GM18907 (cell line): ENCODE measurements around the gene AKIRIN2.
"Not testable (repeated sequence)": the region's sequence is repeated elsewhere in the genome, so short reads cannot be mapped to it uniquely, and the experiment has no call there.

Experiments used
- ATAC-seq: cut with Tn5 transposase; IDR thresholded peaks from one replicate; pipeline ENCODE4 v1.9.1; 2021; ENCODE audit warnings: mild to moderate bottlenecking, moderate library complexity; ENCODE audit not compliant: unreplicated experiment

AKIRIN2 gene

DNA sequence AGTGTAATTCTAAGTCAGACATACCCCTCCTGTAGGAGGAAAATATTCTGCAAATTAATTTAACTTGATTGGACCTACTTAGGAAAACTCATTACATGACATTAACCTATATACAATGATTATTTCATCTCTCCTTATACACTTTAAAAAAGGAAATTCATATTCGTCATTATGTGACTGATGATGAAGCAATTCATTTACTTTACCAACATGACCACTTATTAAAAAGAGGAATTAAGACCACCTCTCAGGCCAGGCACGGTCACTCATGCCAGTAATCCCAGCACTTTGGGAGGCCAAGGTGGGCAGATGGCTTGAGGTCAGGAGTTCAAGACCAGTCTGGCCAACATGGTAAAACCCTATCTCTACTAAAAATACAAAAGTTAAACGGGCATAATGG lies 11.6 kb downstream of the AKIRIN2 start:
- ATAC-seq = no peak

DNA sequence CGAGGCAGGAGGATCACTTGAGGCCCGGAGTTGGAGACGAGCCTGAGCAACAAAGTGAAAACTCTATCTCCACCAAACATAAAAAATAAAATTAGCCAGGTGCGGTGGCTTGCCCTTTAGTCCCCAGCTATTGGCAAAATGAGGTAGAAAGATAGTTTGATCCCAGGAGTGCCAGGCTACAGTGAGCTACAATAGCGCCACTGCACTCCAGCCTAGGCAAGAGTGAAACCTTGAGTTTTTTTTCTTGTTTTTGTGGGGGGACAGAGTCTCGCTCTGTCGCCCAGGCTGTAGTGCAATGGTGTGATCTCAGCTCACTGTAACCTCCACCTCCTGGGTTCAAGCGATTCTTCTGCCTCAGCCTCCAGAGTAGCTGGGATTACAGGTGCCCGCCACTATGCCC lies 14.1 kb downstream of the AKIRIN2 start:
- not testable (repeated sequence) for ATAC-seq

- ATAC-seq = no peak
Measured at GRCh38 chr6:87687296-87687695, 14.7 kb downstream of the AKIRIN2 start.

DNA sequence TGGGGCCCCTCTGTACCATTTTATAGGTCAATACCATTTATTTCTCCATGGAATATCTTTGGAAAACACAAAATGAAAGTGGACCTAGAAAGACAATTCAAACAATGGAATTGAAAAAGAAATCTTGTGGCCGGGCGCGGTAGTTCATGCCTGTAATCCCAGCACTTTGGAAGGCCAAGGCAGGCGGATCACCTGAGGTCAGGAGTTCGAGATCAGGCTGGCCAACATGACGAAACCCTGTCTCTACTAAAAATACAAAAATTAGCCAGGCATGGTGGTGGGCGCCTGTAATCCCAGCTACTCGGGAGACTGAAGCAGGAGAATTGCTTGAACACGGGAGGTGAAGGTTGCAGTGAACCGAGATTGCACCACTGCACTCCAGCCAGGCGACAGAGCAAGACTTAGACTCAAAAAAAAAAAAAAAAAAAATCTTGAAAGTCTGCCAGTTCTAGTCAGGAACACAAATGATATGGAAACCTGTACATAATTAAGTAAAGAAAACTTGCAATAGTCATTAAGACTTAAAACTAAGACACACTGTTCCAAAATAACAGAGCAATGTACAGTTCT lies 15.3 kb downstream of the AKIRIN2 start:
- ATAC-seq = not testable (repeated sequence)

DNA sequence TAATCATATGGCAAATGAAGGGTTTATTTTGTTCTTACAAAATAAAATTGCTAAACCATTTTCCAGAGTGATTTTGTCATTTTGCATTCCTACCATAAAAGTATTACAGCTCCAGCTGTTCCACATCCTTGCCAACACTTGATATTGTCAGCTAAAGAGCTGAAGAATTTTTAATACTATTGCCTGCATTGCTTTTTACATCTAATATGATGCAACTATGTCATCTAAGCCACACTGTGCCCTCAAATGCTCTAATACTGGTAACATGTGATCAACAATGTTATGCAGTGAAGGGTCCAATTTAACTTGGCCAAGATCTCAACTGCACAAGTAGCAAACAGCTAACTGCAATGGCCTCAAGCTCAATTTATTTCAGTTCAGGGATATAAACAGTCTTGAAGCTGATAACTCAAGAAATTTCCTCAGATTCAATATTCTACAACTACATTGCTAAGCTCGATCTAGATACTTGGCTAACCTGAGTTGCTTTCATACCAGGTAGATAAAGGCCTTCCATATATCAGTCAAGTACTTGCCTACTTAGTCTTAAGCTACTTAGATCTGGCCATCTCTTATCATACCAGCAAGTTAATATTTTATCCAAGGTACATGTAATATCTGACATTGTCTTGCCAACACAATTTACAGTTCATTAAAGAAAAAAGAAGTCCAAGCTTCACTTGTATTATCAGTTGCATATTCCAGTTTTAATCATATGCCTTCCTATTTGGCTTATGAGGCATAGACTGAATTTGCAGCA lies 17.0 kb downstream of the AKIRIN2 start:
- no peak for ATAC-seq

GRCh38 chr6:87683890-87684289 lies 18.1 kb downstream of the AKIRIN2 start:
- ATAC-seq = no peak

GRCh38 chr6:87682310-87682709 lies 19.7 kb downstream of the AKIRIN2 start:
- peak; percentile 69 for ATAC-seq

GRCh38 chr6:87675004-87675681 lies 26.9 kb downstream of the AKIRIN2 start:
- ATAC-seq = no peak

- no peak for ATAC-seq
Measured at GRCh38 chr6:87674290-87674689, 27.7 kb downstream of the AKIRIN2 start.

GRCh38 chr6:87673237-87673636 lies 28.8 kb downstream of the AKIRIN2 start:
- ATAC-seq = no peak

GRCh38 chr6:87672641-87673040 lies 29.4 kb downstream of the AKIRIN2 start:
- ATAC-seq = no peak

- no peak for ATAC-seq
Measured at GRCh38 chr6:87671555-87672029, 30.4 kb downstream of the AKIRIN2 start.

DNA sequence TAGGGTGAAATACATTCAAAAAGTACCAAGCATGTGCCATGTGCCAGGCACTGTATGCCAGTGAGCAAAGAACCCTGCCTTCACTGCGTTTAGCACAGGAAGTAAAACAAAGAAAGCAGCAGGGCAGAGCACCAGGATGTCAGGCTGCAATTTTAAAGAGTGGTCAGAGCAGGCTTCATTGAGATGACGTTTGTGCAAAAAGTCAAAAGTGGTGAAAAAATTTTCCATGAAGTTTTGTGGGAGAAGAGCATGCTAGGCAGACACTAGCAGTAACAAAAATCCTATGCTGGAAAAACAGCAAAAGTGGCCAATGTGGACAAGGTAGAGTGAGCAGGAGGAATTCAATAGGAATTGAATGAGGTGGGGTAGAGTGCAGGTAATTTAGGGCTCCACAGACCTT lies 31.3 kb downstream of the AKIRIN2 start:
- no peak for ATAC-seq

- peak; percentile 42 for ATAC-seq
Measured at GRCh38 chr6:87669051-87669450, 33.0 kb downstream of the AKIRIN2 start.

DNA sequence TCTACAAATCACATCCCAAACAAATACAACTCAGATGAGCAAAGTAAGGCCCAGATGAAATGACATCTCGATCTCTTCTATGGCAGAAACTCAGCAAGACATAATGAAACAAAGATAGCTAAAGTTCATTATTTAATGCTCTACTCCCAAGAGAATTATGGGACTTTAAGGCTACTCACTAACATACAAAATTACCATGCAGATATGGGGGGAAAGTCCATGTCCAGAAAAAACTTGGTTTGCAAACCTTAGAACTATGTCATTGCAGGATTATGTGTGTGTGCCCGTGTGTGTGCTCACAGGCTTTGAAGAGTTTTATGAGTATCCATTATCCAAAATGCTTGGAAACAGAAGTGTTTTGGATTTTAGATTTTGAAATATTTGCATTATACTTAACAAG lies 34.0 kb downstream of the AKIRIN2 start:
- ATAC-seq = no peak

GRCh38 chr6:87667032-87667431 lies 35.0 kb downstream of the AKIRIN2 start:
- peak; percentile 51 for ATAC-seq

DNA sequence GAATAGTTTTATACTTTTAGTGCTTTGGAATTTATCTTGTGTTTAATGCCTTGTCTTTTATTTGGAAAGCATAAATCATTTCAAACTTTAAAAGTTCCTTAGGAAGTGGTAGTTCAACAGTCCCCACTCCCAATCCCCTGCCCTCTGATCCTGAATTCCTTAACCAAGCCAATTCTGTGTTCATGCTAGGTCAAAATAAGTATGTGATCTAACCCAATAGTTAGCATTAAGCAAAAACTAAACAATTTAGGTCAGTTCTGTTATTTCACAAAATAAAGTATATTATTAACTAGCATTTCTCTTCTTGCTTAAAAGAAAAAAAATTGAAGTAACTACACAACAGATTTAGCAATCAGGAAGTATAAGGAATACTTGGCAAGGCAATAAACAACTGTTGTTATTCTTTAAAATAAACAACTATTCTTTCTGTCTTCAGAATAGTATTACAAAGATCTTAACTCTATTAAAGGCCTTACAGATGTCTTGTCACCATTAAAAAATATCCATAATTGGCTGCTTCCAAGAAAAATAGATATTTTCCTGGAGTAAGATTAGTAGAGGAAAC lies 37.0 kb downstream of the AKIRIN2 start:
- no peak for ATAC-seq

DNA sequence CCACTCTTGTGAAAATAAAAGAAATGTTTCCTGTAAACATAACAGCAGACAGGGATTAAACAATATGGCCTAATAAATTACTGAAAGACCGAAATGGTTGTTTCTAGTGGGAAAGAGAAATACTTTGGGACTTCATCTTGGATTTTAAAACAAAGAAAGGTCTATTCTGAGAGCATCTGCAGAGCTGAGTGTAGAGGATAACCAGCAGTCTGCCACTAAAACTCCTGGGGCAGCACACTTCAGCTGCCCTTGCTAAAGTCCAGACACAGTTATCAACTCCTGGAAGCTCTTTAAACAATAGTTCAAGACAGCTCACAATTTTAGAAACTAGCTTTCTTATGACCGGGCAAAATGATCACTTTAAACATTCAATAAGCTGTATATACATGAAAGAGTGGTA lies 38.6 kb downstream of the AKIRIN2 start:
- ATAC-seq = no peak

- ATAC-seq = no peak
Measured at GRCh38 chr6:87661503-87661902, 40.5 kb downstream of the AKIRIN2 start.

DNA sequence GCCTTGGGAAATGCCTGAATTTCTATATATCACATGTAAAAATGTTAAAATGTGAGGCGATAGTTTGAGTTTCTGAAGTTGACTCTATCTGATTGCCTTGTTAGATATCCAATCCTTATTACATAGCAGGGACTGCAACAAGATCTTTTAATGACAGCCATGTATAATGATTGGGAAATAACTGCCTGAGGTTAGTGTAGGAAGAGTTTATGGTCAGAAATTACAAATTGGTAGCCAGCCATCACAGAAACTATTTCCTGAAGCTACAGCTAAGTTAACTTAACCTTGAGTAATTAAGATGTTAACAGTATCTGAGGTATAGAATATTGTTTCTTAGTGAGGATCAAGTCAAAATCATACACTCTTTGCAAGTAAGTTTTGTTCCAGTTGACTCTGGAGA lies 41.0 kb downstream of the AKIRIN2 start:
- no peak for ATAC-seq

- no peak for ATAC-seq
Measured at GRCh38 chr6:87660226-87660911, 41.7 kb downstream of the AKIRIN2 start.
